Ureter (tissue), 1 donor: ENCODE data around the gene CXCR2. TPM values are rescaled to one million over a fixed set of nuclear protein-coding genes. Genes with fewer than 3 reads are reported as not detected.
A peak's percentile ranks its signal among the peaks of the same experiment; 100 is the strongest.

ENCODE experiments used
- DNase-seq: peaks from one replicate; pipeline ENCODE4 v3.0.0-alpha.2; 2020; ENCODE audit warnings: low spot score
- total RNA-seq: library from RNA; stranded (reverse); gene quantifications from one replicate; pipeline ENCODE4 v1.2.4, GENCODE V29; 2023
- donor health status: DM: yes; HTN: yes; CAD: no.

Gene CXCR2
- total RNA-seq, 1 donor from 2014 or later, result 7.7 TPM

DNA sequence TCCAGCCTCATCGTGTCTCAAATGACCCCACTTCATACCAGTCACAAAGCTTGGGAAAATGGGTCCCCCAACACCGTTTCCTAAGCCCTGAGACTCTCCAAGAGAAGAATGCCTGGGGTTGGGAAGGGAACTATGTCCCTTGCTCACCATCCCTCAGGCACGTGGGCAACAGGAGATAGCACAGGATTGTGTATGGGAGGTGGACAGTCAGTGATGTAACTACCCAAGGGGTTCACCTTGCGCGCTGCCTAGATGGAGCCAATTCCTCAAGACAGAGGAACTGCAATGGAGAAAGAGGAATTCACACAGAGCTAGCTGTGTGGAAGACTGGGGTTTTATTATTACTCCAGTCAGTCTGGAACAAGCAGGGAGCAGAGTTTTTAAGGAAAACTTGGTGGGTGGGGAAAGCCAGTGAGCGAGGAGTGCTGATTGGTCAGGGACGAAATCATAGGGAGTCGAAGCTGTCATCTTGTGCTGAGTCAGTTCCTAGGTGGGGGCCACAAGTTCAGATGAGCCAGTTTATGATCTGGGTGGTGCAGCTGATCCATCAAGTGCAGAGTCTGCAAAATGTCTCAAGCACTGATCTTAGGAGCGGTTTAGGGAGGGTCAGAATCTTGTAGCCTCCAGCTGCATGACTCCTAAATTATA is 54.8 kb downstream of the CXCR2 start:
- no peak for DNase-seq

- DNase-seq, result no peak
These were observed 58.5 kb downstream of the CXCR2 start for GRCh38 chr2:218184331-218184730.

DNA sequence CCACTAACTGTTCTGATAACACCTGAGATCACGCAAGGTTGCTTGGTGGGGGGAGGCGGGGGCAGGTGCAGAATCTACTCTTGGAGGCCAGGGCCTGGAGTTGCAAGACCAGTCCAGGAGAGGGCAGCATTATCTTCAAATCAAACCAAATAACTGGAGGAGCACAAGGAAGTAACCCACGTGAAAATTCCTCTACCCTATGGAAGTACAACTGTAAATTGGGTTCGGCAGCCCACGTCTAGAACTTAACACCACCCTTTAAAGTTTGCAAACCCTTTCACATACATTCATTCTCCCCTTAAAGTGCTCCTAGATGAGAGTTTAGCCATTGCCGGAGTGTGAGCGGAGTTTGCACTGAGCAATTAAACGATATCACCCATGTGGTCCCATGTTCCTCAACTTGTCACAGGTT is 60.5 kb downstream of the CXCR2 start:
- peak; percentile 73 for DNase-seq

Other genes starting within 250 kb of the CXCR2 start
- gene TNS1, start 123.0 kb upstream of the CXCR2 start, total RNA-seq, result 581 TPM
- 5.6 TPM for gene RUFY4, start 56.8 kb upstream of the CXCR2 start, total RNA-seq
- not detected for gene CXCR1, start 40.9 kb downstream of the CXCR2 start, total RNA-seq
- gene ARPC2, start 91.2 kb downstream of the CXCR2 start, total RNA-seq, result 520 TPM
- gene GPBAR1, start 135.0 kb downstream of the CXCR2 start, total RNA-seq, result 1.5 TPM
- gene AAMP, start 144.1 kb downstream of the CXCR2 start, total RNA-seq, result 82.0 TPM
- gene PNKD, start 144.5 kb downstream of the CXCR2 start, total RNA-seq, result 66.2 TPM
- gene TMBIM1, start 166.5 kb downstream of the CXCR2 start, total RNA-seq, result 256 TPM
- not detected for gene CATIP, start 230.8 kb downstream of the CXCR2 start, total RNA-seq